H9 (cell line): Measurements from ENCODE around the gene CXCR5. TPM values are rescaled to one million over a fixed set of nuclear protein-coding genes. Genes with fewer than 3 reads are reported as not detected.

ENCODE experiments used
- DNase-seq: peaks from one replicate; pipeline ENCODE4 v3.0.0-alpha.2; 2017
- H2AFZ ChIP-seq: one replicate; pipeline ENCODE4 v1.6.1; 2013; ENCODE audit warnings: mild to moderate bottlenecking, low read length, control low read depth, moderate library complexity
- H2AK5ac ChIP-seq: 2 replicates; pipeline ENCODE4 v1.6.1; 2013; ENCODE audit warnings: low read length, control low read depth, mixed read lengths; ENCODE audit not compliant: insufficient read length
- H2BK120ac ChIP-seq: one replicate; pipeline ENCODE4 v1.6.1; 2013; ENCODE audit warnings: low read depth, mild to moderate bottlenecking, low read length, control low read depth, inconsistent platforms; ENCODE audit not compliant: poor library complexity, severe bottlenecking
- H2BK12ac ChIP-seq: 2 replicates; pipeline ENCODE4 v1.6.1; 2013; ENCODE audit warnings: low read length, control low read depth, mixed read lengths, low read depth; ENCODE audit not compliant: insufficient read length
- H2BK15ac ChIP-seq: 2 replicates; pipeline ENCODE4 v1.6.1; 2013; ENCODE audit warnings: low read depth, low read length, control low read depth
- H2BK20ac ChIP-seq: one replicate; pipeline ENCODE4 v1.6.1; 2013; ENCODE audit warnings: low read depth, mild to moderate bottlenecking, low read length, control low read depth, inconsistent platforms; ENCODE audit not compliant: poor library complexity, severe bottlenecking
- H2BK5ac ChIP-seq: 2 replicates; pipeline ENCODE4 v1.6.1; 2013; ENCODE audit warnings: low read length, control low read depth, mixed read lengths; ENCODE audit not compliant: insufficient read length
- H3K14ac ChIP-seq: 2 replicates; pipeline ENCODE4 v1.6.1; 2013; ENCODE audit warnings: low read length, control low read depth; ENCODE audit not compliant: insufficient read depth
- H3K18ac ChIP-seq: 2 replicates; pipeline ENCODE4 v1.6.1; 2013; ENCODE audit warnings: low read depth, mild to moderate bottlenecking, mixed read lengths, low read length, control low read depth; ENCODE audit not compliant: insufficient read length
- H3K23ac ChIP-seq: 2 replicates; pipeline ENCODE4 v1.6.1; 2013; ENCODE audit warnings: low read length, control low read depth, mixed read lengths, low read depth; ENCODE audit not compliant: insufficient read length
- H3K23me2 ChIP-seq: 2 replicates; pipeline ENCODE4 v1.6.1; 2013; ENCODE audit warnings: low read depth, mild to moderate bottlenecking, mixed read lengths, low read length, control low read depth; ENCODE audit not compliant: insufficient read length, poor library complexity, severe bottlenecking
- H3K27ac ChIP-seq: 2 replicates; pipeline ENCODE4 v1.5.1; 2013; ENCODE audit warnings: low read length, control low read depth, mixed read lengths, low read depth; ENCODE audit not compliant: insufficient read length
- H3K27me3 ChIP-seq: 2 replicates; pipeline ENCODE4 v1.6.1; 2013; ENCODE audit warnings: low read length, control low read depth, inconsistent platforms; ENCODE audit not compliant: insufficient read depth
- H3K4ac ChIP-seq: 2 replicates; pipeline ENCODE4 v1.6.1; 2013; ENCODE audit warnings: low read depth, mild to moderate bottlenecking, control low read depth, inconsistent platforms, low read length, moderate library complexity
- H3K4me1 ChIP-seq: 2 replicates; pipeline ENCODE4 v1.6.1; 2013; ENCODE audit warnings: low read length, control low read depth, inconsistent platforms; ENCODE audit not compliant: insufficient read depth
- H3K4me2 ChIP-seq: 2 replicates; pipeline ENCODE4 v1.6.1; 2013; ENCODE audit warnings: low read length, control low read depth, mixed read lengths; ENCODE audit not compliant: insufficient read length, insufficient read depth
- H3K56ac ChIP-seq: 2 replicates; pipeline ENCODE4 v1.6.1; 2013; ENCODE audit warnings: low read depth, mild to moderate bottlenecking, mixed read lengths, low read length, control low read depth; ENCODE audit not compliant: insufficient read length
- H3K79me1 ChIP-seq: 2 replicates; pipeline ENCODE4 v1.6.1; 2013; ENCODE audit warnings: low read depth, mild to moderate bottlenecking, moderate library complexity, low read length, control low read depth, inconsistent platforms; ENCODE audit not compliant: insufficient read depth, poor library complexity, severe bottlenecking
- H3K79me2 ChIP-seq: 2 replicates; pipeline ENCODE4 v1.6.1; 2013; ENCODE audit warnings: low read length, control low read depth, inconsistent platforms; ENCODE audit not compliant: insufficient read depth
- H3K9ac ChIP-seq: 2 replicates; pipeline ENCODE4 v1.6.1; 2013; ENCODE audit warnings: low read length, control low read depth, mixed read lengths; ENCODE audit not compliant: insufficient read length; ENCODE audit errors: extremely low read depth
- H3K9me3 ChIP-seq: one replicate; pipeline ENCODE4 v1.6.1; 2013; ENCODE audit warnings: low read depth, low read length, inconsistent platforms; ENCODE audit not compliant: control insufficient read depth
- H3T11ph ChIP-seq: one replicate; pipeline ENCODE4 v1.6.1; 2013; ENCODE audit warnings: mild to moderate bottlenecking, low read length, control low read depth, inconsistent platforms
- H4K20me1 ChIP-seq: one replicate; pipeline ENCODE4 v1.6.1; 2013; ENCODE audit not compliant: control insufficient read depth, insufficient read length, insufficient read depth
- H4K5ac ChIP-seq: 2 replicates; pipeline ENCODE4 v1.6.1; 2013; ENCODE audit warnings: low read depth, mild to moderate bottlenecking, mixed read lengths, low read length, control low read depth; ENCODE audit not compliant: insufficient read length
- H4K8ac ChIP-seq: replicated peaks from 2 replicates; pipeline ENCODE4 v1.6.1; 2013; ENCODE audit warnings: low read length, control low read depth, mixed read lengths, low read depth; ENCODE audit not compliant: insufficient read length
- H4K91ac ChIP-seq: 2 replicates; pipeline ENCODE4 v1.6.1; 2013; ENCODE audit warnings: low read depth, mild to moderate bottlenecking, moderate library complexity, mixed read lengths, low read length, control low read depth; ENCODE audit not compliant: insufficient read length
- H3K27ac Mint-ChIP-seq, 3 experiments: 2 replicates in 2 of 3; 3 replicates in 1 of 3; pipeline ENCODE4 v1.8.0; 2020 to 2021; ENCODE audit warnings: mixed read lengths in 3 of 3, mild to moderate bottlenecking in 1 of 3, moderate library complexity in 1 of 3
- H3K27me3 Mint-ChIP-seq: 2 replicates; pipeline ENCODE4 v1.8.0; 2021; ENCODE audit warnings: low read depth, mild to moderate bottlenecking, moderate library complexity, mixed read lengths
- H3K36me3 Mint-ChIP-seq, 3 experiments: 2 replicates in 2 of 3; 3 replicates in 1 of 3; pipeline ENCODE4 v1.8.0; 2020 to 2021; ENCODE audit warnings: low read depth in 3 of 3, mixed read lengths in 3 of 3; ENCODE audit not compliant: insufficient read depth in 1 of 3
- H3K4me1 Mint-ChIP-seq, 2 experiments: 2 replicates each; pipeline ENCODE4 v1.8.0; 2020; ENCODE audit warnings: mixed read lengths in 2 of 2
- H3K4me3 Mint-ChIP-seq, 2 experiments: 2 replicates in 1 of 2; 3 replicates in 1 of 2; pipeline ENCODE4 v1.8.0; 2020 to 2021; ENCODE audit warnings: mild to moderate bottlenecking in 2 of 2, mixed read lengths in 2 of 2, moderate library complexity in 1 of 2
- H3K9me3 Mint-ChIP-seq, 2 experiments: 2 replicates in 1 of 2; 3 replicates in 1 of 2; pipeline ENCODE4 v1.8.0; 2020; ENCODE audit warnings: mild to moderate bottlenecking in 2 of 2, mixed read lengths in 2 of 2, moderate library complexity in 1 of 2
- WGBS: extraction: QIAGEN DNeasy Blood & Tissue Kit; methylation state at CpG from one replicate; pipeline ENCODE4 v1.1.7; 2013; ENCODE audit warnings: missing lambda C conversion rate, low lambda C conversion rate, mixed read lengths; ENCODE audit not compliant: insufficient read length; ENCODE audit errors: extremely low coverage; 5-methylcytosine and 5-hydroxymethylcytosine counted together
- total RNA-seq: library from RNA; stranded (reverse); gene quantifications from 2 replicates; pipeline ENCODE4 v1.2.1, GENCODE V29; 2021
- TF ChIP-seq, protein P1 (sequence below): fragments of 200-600 bp; sonication (generic); conservative IDR thresholded peaks from 3 replicates; pipeline ENCODE4 v1.8.0; 2021; ENCODE audit warnings: antibody characterized with exemption, mild to moderate bottlenecking

CXCR5 gene
- total RNA-seq, 1 experiment from 2014 or later, result 0.07 TPM

DNA sequence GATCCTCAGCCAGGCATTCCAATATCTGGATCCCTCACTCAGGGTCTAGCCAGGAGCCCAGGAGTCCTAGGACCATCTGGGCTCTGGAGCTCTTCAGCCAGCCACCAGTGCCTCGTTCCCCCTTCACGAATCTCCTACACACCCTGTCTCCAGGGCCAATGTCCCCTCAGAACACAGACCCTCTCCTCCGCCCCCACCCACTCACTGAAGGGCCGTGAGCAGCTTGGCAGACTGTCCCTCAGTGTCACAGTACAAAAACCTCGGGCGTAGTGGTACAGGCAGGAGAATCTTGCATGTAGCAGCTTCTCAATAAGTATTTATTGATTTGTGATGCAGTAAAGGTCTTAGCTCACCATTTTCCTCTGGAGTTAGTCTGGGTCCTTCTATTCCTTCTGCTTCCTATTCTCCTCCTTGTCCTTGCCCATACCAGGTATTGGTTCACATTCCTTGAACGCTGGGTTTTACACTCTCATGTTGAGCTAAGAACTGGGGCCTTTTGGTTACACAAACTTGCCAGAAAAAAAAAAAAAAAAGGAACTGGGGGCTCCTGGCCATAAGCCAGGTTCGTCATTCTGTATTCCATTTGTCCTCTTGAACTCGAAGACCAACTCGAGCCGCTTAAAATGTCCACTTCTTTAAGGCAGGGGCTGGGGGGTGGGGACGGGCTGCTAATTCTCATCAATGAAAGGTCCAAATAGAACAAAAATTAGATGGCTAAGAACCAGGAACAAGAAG is 2.3 kb downstream of the CXCR5 start:
- TF ChIP-seq, protein P1, sequence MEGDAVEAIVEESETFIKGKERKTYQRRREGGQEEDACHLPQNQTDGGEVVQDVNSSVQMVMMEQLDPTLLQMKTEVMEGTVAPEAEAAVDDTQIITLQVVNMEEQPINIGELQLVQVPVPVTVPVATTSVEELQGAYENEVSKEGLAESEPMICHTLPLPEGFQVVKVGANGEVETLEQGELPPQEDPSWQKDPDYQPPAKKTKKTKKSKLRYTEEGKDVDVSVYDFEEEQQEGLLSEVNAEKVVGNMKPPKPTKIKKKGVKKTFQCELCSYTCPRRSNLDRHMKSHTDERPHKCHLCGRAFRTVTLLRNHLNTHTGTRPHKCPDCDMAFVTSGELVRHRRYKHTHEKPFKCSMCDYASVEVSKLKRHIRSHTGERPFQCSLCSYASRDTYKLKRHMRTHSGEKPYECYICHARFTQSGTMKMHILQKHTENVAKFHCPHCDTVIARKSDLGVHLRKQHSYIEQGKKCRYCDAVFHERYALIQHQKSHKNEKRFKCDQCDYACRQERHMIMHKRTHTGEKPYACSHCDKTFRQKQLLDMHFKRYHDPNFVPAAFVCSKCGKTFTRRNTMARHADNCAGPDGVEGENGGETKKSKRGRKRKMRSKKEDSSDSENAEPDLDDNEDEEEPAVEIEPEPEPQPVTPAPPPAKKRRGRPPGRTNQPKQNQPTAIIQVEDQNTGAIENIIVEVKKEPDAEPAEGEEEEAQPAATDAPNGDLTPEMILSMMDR, result no peak
- Histone ChIP-seq H3K79me1 (no peaks in the 10 kb centered on the region), H2BK20ac (no peak overlapping the region), H2AK5ac (no peak overlapping the region), H3T11ph (no peak overlapping the region), H2BK120ac (no peak overlapping the region), H3K18ac (no peak overlapping the region), H3K4me1 (peaks cover 7% of the 10 kb centered on the region; the same call in 1 of the 2 replicates), H2BK5ac (no peak overlapping the region), H3K9ac (no peak overlapping the region), H4K91ac (no peak overlapping the region), H3K4ac (no peak overlapping the region), H3K56ac (no peak overlapping the region), H3K27me3 (no peaks in the 10 kb centered on the region; the same call in 1 of the 2 replicates), H3K9me3 (no peaks in the 10 kb centered on the region), H3K14ac (no peak overlapping the region), H3K79me2 (no peaks in the 10 kb centered on the region), H2AFZ (no peak overlapping the region), H3K23ac (no peak overlapping the region), H3K4me2 (no peak overlapping the region), H2BK15ac (no peak overlapping the region), H4K8ac (no peak overlapping the region), H4K5ac (no peak overlapping the region), H3K23me2 (no peaks in the 10 kb centered on the region), H2BK12ac (no peak overlapping the region), H4K20me1 (peaks cover 3% of the 10 kb centered on the region), H3K27ac (no peak overlapping the region)
- Mint-ChIP-seq H3K9me3 (no peaks in the 10 kb centered on the region; a peak in 1 of 5 replicates), H3K36me3 (no peaks in the 10 kb centered on the region; a peak in 1 of 7 replicates), H3K27ac (peak overlapping the region in 1 of 3 experiments; percentile 49; a peak in 1 of 7 replicates), H3K4me3 (no peak overlapping the region), H3K27me3 (peaks cover 39% of the 10 kb centered on the region), H3K4me1 (peaks cover 29 to 30% of the 10 kb centered on the region in 2 experiments)
- DNase-seq, result no peak
- WGBS, result no CpG with 5 or more reads among the region's 12 CpGs
